GM12892 (cell line): Measurements from ENCODE around the gene PRKAG2.

Source experiments
- POLR2A ChIP-seq: IDR thresholded peaks from 2 replicates; pipeline ENCODE4 v1.6.1; 2011; ENCODE audit warnings: low read depth, low read length, control low read depth
- POLR2AphosphoS5 ChIP-seq: IDR thresholded peaks from 2 replicates; pipeline ENCODE4 v1.6.1; 2011; ENCODE audit warnings: low read depth, low read length, control low read depth

DNA sequence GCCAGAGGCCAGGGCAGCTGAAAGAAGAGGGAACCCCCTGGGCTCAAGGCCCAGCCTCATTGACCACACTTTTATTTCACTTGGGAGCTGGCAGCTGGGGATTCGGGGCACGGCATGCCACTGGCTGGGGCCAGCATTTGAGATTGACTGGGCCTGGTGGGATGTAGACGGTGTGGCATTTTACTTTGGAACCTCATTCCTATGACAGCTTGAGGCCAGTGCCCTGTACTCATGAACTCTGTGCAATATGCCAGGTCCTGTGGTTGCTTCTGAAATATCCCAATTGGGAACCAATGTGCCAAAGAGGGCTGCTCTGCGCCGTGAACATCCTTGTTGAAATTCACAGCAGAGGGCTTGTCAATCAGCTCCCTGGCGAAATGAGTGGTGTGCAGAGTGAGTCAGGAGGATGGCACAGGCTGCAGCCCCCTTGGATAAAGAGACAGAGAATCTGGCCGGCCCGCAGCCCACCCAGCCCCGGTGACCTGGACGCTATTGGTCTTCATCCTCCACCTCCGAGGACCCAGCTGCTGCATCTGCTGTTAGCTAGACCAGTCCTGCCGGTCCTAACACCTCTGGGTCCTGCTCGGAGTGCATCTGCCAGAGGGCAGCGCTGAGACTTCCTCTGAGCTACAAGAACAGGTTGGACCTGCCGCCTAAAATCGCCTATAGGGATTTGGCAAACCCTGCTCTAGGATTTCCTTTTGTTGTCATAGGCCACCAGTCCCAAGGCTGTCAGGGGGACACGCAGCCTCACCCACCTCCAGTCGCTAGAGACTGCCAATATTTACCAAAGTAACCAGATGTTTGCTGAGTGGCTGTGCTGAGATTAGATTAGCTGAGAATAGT lies 58.0 kb downstream of the PRKAG2 start:
- TF ChIP-seq POLR2A (no peak), POLR2AphosphoS5 (no peak)
